ENCODE measurements around the gene TIAM2. TPM values are rescaled to one million over a fixed set of nuclear protein-coding genes. Genes with fewer than 3 reads are reported as not detected.
"Not testable (repeated sequence)": the region's sequence is repeated elsewhere in the genome, so short reads cannot be mapped to it uniquely, and the experiment has no call there.

TIAM2 gene
- 191 TPM for total RNA-seq

DNA sequence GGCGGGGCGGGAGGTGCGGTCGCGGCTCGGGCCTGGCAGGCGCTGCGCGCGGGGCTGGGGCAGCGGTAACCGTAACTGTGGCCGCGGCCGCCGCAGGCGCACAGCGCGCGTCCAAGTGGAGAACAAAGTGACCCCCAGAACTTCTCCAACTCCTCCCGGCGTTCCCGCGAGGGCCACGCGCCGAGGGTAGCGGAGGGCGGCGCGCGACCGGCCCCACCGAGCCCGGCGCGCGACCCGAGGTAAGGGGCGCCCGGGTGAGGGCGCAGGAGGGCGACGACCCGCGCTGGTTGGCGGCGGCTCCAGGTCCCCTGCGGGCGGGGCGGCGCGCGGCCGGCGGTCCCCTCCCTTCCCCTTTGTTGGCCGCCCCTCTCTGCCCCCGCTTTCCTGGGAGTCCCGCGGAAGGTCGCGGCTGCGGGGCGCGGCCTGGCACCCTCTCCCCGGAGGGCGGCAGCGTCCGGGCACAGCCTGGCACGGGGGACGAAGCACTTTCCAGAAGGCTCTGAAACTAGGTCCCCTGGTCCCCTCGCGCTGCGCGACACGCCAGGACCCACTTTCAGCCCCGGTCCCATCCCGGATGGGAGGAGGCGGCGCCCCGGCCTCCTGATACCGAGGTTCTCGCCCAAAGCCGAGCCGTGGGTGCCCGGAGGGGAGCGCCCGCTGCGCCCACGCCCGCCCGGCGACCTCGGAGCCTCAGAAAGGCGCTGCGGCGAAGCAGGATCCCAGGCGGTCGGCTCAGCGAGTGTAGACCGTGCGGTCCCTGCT lies at the start of gene TIAM2:
TSS of gene TIAM2 (plus strand) at position 62 of the 762 bp plus-strand sequence. CDS start 133,909 bp downstream, outside the sequence.
- no peak for DNase-seq

DNA sequence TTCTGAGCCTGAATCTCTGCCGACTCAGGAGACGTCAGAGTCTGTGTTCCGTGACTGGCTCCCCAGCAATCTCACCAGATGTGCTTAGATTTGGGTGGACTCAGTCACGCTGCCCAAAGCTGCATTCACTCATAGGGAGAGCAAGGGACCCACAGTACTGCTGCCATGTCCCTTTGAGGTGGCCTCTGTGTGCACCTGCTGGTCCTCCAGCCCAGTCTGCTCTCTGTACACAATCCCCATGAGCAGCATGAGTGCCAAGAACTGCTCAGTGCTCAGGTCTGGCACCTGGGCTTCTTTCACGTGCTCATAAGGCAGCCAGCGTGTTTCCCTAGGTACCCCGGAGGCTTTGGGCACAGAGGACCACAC lies 44.2 kb upstream of the TIAM2 start:
- no peak for DNase-seq

DNA sequence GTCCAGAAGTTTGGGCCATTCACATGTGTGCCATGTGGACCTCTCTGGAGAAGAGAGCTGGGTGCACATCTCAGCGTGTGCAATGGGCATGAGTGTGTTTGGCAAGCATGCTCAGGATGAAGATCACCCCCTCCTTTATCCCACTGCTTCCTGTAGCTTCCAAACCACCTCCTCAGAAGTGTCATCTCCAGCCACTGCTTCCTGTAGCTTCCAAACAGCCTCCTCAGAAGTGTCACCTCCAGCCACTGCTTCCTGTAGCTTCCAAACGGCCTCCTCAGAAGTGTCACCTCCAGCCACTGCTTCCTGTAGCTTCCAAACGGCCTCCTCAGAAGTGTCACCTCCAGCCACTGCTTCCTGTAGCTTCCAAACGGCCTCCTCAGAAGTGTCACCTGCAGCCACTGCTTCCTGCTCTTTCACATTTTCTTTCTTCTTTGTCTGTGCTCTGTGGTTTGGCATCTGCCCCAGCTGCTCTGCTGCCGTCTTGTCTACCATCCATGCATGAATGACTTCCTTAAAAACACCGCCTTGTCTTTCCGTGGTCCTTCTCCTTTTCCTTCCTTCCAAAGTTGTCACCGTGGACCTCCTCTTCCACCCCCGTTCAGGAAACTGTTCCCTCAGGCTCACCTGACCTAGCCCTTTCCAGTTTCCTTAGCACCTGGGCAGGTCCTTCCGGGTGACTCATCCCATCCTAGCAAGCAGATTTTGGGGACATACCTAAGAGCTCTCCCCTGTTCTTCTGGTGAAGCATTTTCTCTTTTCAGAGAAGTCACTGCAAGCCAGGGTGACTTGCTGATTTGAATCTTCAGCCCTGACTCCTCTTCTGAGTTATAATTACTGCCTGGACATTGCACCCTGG lies 43.5 kb upstream of the TIAM2 start:
- DNase-seq = no peak

DNA sequence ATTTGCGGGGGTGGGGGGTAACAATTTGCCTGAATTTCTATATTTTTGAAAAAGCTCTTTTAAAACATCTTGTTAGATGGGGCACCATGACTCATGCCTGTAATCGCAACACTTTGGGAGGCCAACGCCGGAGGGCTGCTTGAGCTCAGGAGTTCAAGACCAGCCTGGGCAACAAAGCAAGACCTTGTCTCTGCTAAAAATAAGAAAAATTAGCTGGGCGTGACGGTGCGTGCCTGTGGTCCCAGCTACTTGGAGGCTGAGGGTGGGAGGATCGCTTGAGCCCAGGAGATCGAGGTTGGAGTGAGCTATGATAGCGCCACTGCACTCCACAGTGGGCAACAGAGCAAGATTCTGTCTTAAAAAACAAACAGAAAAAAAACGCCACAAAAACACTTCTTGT lies 41.5 kb upstream of the TIAM2 start:
- no peak for DNase-seq

DNA sequence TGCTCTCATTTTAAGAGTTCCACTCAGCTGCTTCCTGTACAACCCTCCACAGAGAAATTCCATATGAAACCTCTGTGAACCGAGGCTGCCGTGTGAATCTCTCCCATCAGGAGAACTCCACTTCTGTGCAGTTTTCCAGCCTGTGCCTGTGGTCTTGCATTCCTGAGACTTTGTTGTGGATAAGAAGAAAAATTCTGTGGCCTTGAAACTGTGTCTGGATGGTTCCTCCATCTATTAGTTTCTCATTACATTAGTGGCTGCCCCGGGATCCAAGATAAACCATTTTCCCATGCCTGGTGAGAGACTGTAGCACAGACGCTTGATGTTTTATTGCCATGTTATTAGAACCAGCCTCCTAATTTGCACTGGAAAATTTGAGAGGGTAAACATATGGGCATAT lies 40.8 kb upstream of the TIAM2 start:
- DNase-seq = no peak

DNA sequence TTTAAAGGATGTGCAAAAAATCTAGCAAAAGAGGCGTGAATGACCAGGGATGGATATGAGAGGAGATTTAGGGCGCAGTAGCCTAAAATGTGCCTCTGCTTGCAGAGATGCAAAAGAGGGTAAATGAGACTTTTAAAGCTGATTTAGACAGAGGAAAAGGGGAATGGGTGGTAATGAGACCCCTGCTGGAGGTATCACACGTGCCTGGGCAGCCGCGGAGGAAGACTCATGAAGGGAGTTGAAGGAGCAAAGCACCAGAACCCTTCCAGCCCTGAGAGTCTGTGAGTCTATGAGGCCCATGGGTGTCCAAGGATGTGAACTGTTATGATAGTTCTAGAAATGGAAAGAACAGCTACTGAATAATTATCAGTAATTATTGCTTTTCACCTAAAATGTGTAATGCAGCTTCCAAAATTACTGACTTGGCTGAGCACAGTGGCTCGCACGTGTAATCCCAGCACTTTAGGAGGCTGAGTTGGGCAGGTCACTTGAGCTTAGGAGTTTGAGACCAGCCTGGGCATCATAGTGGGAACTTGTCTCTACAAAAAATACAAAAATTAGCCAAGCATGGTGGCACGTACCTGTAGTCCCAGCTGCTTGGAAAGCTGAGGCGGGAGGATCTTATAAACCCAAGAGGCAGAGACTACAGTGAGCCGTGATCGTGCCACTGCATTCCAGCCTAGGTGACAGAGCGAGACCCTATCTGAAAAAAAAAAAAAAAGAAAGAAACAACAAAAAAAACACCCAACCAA lies 38.2 kb upstream of the TIAM2 start:
- DNase-seq = no peak

DNA sequence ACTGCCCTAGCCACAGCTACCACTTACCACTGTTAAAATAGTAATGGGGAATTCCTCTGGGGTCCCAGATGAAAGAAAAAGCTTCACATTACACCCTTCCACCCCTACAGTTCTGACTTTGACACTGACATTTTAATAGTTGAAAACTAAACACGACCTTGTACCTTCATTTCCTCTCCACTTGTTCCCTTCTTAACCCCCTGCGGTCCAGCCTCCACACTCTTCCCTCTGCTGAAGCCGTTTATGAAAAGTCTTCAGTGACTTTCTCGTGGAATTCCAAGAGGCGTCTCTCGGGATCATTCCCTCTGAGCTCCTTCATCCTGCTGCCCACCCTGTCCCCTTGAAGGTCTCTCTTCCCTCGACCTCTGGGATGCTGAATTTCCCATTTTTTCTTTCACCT lies 36.6 kb upstream of the TIAM2 start:
- DNase-seq = no peak

DNA sequence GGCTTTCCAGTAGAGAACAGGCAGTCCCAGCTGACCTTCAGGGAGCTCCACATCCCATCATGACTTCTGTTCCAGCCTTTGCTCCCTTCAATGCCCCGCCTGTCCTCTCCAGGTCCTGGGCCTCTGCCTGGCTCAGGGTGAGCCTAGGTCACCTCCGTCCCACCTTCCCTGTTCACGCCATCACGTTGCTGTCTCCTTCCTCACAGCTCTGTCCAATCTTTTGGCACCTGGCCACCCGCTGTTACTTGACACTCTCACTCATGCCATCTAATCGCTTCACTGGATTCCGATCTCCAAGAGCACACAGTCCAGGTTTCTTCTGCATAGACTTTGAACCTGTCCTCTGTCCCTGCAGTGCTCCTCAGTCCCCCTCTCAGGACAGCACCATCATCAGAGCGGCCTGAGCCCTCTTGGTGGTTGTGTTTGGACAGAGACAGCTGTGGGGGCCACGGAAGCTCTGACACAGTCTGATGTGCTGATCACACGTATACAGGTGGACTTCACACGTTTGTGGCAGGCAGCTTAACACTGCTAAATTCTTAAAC lies 34.7 kb upstream of the TIAM2 start:
- no peak for DNase-seq

DNA sequence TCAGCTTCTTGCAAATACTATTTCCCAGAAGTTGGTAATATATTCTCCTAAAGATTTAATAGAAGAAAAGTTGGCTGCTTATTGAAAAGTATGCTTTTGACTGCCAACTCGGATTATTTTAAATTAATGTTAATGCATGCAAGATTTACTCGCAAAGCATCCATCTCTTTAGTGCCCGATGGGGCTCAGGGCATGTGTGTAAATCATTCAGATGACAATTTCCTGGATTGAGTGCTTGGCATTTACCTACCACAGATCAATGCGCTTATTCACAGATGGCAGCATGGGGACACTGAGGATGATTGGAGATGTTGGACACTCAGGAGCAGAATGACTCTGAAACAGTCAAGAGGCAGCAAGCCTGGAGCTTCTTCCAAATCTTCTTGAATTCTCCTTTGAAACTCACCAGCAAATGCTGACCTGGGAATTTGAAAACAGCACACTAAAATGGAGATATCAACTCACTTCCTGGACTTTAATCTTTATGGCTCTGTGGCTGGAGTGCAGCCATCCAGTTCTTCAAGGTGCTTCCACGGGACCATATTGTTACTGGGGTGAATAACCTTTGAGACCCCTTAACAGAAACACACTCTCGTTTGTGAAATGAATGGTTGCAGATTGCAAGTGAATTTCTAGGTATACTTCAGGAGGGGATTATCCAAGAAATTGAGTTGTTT lies 34.1 kb upstream of the TIAM2 start:
- no peak for DNase-seq

DNA sequence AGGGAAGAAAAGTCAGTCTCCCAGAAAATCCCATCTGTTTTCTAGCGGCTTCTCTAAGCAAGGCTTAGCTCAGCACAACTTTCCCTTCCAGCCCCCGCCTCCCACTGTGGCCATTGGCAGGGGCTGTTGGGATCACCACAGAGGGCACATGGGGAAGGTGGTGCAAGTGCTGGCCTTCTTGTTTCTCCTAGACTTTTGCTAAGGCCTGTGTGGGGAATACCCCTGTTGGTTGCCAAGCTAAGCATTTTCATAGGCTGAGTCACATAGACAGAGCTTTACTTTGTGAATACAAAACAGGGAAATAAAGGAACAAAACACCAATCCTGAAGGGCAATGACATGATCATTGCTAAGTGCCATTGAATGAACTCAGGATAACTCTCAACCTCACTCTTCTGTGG lies 32.4 kb upstream of the TIAM2 start:
- DNase-seq = no peak

DNA sequence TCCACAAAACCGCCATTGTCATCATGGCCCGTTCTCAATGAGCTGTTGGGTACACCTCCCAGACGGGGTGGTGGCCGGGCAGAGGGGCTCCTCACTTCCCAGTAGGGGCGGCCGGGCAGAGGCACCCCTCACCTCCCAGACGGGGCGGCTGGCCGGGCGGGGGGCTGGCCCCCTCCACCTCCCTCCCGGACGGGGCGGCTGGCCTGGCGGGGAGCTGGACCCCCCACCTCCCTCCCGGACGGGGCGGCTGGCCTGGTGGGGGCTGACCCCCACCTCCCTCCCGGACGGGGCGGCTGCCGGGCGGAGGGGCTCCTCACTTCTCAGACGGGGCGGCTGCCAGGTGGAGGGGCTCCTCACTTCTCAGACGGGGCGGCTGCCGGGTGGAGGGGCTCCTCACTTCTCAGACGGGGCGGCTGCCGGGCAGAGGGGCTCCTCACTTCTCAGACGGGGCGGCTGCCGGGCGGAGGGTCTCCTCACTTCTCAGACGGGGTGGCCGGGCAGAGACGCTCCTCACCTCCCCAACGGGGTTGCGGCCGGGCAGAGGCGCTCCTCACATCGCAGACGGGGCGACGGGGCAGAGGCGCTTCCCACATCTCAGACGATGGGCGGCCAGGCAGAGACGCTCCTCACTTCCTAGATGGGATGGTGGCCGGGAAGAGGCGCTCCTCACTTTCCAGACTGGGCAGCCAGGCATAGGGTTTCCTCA lies 28.9 kb upstream of the TIAM2 start:
- DNase-seq = not testable (repeated sequence)

DNA sequence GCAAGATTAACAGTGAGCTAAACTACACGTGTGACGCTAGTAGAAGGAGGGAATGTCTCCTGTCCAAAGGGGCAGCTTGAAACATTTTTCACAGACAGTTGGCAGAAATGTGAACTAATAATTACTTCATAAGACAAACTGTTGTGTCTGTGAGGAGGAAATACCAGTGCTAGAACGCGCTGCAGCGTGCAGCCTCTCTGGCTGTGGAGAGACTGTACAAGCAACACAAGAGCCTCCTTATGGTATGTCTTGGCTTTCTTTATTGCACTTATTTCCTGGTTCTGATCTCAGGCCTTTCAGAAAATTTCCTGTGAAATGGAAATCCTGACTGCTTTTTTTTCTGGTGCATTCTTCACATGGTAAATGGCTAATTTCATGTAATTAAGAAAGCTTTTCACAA lies 25.3 kb upstream of the TIAM2 start:
- no peak for DNase-seq

DNA sequence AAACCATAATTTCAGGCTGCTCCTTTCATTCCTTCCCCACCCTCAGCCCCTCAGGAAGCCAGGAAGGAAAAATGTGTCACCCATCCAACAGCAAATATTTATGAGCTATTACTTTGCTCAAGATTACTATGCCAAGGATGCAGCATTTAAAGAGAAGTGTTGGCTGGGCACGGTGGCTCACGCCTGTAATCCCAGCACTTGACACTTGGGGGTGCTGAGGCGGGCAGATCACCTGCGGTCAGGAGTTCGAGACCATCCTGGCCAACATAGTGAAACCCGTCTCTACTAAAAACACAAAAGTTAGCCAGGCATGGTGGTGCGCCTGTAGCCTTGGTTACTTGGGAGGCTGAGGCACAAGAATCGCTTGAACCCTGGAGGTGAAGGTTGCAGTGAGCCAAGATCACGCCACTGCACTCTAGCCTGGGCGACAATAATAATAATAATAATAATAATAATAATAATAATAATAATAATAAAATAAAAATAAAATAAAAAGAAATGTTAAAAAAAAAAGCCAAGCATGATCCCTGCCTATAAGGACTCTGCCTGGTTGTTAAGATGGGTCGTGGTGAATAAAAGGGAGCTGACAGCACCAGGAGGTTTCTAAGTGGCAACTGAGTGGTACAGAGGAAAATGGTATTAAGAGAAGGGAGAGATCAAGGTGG lies 20.5 kb upstream of the TIAM2 start:
- DNase-seq = no peak

DNA sequence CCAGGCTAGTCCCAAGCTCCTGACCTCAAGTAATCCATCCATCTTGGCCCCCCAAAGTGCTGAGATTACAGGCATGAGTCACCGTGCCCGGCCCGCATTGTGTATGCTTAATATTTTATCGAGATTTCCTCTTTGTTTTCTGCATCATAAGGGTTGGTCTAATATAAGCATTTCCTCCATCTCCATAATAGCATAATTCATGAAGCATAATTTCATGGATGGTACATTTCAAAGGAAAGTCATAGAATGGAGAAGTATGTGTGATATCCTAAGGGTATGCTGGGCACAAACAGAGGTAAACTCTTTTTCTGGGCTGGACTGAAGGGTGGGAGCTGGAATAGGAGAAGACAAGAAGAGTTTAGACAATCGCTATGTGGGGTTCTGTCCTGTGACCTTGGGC lies 17.5 kb upstream of the TIAM2 start:
- DNase-seq = no peak

DNA sequence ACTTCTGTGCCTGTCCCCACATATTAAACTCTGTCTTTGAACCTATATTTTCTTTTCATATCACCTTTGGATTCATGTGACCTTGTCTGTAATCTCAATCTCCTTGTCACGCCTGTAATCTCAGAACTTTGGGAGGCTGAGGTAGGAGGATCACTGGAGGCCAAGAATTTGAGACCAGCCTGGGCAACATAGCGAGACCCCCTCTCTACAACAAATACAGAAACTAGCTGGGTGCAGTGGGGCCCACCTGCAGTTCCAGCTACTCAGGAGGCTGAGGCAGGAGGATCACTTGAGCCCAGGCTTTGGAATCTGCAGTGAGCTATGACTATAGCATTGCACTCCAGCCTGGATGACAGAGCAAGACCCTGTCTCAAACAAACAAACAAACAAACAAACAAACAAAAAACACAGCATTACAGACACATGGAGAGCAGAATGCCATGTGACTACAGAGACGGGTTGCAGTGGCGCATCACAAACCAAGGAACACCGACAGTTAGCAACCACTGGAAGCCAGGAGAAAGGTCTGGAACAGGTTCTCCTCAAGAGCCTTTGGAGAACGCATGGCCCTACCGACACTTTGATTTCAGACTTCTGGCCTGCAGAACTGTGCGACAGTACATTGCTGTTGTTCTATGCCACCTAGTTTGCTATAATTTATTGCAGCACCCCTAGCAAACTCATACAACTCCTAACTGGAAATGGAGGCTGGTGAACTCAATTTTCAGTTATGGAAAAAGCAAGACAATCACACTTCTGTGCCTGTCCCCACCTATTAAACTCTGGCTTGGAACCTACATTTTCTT lies 14.6 kb upstream of the TIAM2 start:
- DNase-seq = no peak

DNA sequence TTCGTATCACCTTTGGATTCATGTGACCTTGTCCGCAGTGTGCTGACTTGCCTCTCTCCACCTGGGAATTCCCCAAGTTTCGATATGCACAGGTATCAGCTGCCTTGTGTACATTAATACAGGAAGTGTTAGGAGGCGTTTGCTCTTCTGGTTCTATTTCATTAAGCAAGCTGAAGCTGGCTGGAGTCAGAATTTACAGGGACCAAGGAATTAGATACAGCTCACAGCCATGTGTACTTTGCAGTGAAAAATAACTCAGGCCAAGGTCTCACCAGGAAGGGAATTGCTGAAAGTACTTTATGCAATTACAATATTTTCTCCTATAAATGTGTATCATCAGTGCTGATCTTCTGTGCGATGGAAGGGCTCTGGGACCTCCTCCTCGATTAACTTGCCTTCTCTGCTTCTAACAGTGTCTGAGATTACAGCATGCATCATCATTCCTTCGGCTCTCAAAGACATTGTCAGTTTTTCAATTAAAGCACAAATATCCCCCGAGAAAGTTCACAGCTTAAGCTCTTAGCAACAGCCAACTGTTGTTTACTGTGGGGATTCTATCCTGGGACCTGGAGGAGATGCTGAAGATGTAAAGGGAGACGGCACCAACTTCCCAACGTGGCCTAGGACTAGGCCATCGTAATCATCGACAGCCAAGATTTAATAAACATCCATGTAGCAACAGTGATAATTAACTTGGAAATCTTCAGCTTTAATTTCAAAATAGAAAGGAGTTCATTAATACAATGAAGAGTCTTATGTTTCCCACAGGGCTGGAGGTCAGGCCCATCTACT lies 13.8 kb upstream of the TIAM2 start:
- DNase-seq = no peak

DNA sequence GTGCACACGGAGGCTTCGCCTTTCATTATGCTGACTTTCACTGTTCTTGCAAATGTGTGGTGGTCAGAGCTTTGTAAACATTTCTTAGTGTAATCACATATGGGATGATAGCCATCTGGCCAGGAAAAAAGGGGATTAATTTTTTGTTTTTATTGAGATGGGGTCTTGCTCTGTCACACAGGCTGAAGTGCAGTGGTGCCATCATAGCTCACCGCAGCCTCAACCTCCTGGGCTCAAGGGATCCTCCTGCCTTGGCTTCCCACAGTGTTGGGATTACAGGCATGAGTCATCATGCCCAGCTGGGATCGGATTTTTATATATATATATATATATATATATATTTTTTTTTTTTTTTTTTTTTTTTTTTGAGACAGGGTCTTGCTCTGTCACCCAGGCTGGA lies 11.0 kb upstream of the TIAM2 start:
- DNase-seq = no peak

DNA sequence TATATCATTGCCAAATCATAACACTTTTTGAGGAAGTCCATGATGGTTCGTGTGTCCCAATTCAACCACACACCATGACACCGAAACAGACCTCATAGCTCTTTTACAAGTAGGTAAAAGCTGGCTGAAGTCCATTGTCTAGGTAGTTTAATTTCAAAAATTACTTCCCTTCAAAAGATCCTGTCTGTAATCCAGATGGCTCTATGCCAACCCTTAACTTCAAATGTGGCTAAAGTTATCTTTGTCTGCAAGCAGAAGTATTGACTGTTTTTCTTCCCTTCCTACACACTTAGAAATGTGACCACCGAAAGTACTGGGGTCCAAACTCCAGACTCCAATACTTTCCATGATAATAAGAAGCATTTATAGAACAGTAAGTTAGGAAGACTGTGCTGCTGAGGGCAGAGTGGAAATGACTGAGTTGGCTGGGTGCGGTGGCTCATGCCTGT lies 8.3 kb upstream of the TIAM2 start:
- DNase-seq = no peak

DNA sequence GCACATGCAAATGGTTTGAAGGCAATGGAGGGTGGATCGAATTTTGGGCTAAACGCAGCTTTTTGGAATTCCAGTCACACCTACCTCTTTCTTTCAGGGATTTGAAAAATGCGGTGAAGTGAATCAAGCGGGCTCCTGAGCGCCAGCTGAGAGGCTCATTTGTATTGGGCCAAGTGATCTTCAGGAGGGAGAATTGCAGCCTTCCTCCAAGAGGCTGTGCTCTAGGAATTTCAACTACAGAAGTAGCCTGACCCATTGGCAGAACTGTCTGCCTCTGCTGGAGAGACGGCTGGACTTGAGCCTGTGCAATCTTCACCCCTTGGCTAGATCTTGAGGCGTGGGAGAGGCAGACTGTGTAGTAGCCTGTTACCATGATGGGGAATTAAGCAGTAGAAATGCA lies 5.7 kb upstream of the TIAM2 start:
- no peak for DNase-seq

Data from occipital lobe (tissue), 2 donors.